Activated naive CD8-positive, alpha-beta T cell treated with anti-CD3 and anti-CD28 coated beads, Interleukin-2, amount 50 U/mL, for 16 hours (primary cell): Measurements from ENCODE around the gene SLC29A1.
"Not testable (repeated sequence)": the region's sequence is repeated elsewhere in the genome, so short reads cannot be mapped to it uniquely, and the experiment has no call there.

Source experiments
- DNase-seq: peaks from one replicate; pipeline ENCODE4 v3.0.0-alpha.2; 2020; ENCODE audit warnings: low read depth, low spot score

The SLC29A1 gene

DNA sequence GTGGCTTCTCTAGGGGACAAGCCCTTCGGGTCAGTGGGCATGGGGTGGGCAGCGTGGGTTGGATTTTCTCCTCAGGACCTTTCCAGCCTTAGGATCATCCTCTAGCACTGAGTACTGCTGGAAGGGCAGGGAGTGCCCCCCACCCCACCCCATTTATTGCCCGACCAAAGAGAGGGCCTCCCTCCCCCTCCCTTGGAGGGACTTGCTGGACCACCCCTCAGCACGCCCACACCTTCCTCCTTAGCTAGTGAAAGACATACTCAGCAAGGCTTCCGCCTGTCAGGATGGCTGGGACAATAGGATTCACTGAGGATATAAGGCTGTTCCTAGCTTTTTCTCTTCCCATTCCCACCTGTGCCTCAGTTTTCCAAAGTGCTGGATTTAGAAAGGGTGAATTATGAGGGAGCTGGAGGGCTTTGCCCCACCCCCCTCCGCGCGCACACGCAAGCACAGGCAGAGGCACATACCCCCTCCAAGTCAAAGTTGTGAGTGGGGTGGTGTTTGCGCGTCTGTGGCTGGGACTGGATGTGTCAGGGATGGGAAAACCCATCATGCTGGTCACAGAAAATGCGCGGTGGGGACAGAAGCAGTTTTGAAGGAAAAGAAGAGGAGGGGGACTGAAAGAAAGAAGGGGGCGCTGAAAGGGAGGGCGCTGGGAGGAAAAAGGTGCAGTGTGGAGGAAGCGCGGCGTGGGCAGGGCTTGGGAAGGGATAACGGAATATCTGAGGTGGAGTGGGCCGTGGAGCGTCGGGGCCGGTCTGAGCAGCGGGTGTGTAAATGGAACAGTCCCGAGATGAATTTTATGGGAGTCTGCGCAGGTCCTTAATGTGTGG lies 693 bp upstream of the SLC29A1 start:
- no peak for DNase-seq

GRCh38 chr6:44224029-44224964 lies 902 bp downstream of the SLC29A1 start:
- DNase-seq, result no peak

GRCh38 chr6:44224965-44225305 lies 1.5 kb downstream of the SLC29A1 start:
- DNase-seq, result no peak

DNA sequence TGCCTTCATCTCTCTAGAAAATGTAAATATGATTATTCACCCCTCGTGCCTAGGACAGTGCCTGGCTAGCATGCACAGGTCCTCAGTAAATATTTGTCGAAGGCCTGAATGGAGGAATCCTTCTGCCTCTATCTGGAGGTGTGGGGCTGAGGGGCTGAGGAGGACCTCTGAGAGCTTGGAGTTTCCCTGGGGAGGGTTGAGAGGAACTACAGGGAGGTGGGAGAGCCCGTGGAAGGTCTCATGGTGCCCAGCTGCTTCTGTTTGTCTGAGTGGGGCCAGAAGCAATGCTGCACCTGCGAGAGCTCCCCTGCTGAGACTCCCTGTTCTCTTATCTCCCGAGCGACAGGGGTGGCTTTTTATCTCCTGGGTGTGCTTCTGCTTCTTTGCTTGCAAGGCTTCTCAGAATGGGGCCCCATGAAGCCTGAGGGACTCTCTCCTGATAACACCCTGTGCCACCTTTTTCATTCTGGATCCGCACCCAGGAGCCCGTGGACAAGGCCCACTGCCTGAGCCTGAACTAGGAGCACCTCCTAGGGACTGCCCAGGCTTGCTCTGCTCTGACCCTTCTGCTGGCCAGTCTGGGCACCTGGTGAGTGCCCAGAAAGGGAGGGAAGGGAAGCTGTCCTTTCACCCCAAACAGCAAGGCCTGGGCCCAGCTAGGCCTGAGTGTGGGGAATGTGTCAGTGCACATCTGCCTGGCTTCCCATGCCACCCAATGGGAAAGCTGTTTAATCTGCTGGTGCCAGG lies 2.4 kb downstream of the SLC29A1 start:
- DNase-seq, result no peak

GRCh38 chr6:44226368-44227147 lies 3.2 kb downstream of the SLC29A1 start:
- DNase-seq, result no peak

GRCh38 chr6:44227148-44227793 lies 3.9 kb downstream of the SLC29A1 start:
- no peak for DNase-seq

- no peak for DNase-seq
Observed at GRCh38 chr6:44228031-44228430, 4.6 kb downstream of the SLC29A1 start.

GRCh38 chr6:44228433-44228832 lies 5.0 kb downstream of the SLC29A1 start:
- DNase-seq, result no peak

GRCh38 chr6:44228836-44229235 lies 5.4 kb downstream of the SLC29A1 start:
- DNase-seq, result no peak

DNA sequence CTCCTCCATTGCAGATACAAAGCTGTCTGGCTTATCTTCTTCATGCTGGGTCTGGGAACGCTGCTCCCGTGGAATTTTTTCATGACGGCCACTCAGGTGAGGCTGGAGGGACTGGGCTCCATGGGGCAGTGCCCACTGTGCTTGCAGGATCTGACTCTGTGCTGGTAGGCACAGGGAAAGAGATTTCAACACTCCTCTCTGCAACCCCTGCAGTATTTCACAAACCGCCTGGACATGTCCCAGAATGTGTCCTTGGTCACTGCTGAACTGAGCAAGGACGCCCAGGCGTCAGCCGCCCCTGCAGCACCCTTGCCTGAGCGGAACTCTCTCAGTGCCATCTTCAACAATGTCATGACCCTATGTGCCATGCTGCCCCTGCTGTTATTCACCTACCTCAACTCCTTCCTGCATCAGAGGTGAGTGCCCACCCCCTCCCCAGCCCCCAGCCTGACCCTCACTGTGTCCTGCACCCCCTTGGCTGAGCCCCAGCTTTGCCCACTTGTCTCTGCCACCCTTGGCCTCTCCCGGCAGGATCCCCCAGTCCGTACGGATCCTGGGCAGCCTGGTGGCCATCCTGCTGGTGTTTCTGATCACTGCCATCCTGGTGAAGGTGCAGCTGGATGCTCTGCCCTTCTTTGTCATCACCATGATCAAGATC lies 6.1 kb downstream of the SLC29A1 start:
- no peak for DNase-seq

- no peak for DNase-seq
Observed at GRCh38 chr6:44230034-44230675, 6.8 kb downstream of the SLC29A1 start.

DNA sequence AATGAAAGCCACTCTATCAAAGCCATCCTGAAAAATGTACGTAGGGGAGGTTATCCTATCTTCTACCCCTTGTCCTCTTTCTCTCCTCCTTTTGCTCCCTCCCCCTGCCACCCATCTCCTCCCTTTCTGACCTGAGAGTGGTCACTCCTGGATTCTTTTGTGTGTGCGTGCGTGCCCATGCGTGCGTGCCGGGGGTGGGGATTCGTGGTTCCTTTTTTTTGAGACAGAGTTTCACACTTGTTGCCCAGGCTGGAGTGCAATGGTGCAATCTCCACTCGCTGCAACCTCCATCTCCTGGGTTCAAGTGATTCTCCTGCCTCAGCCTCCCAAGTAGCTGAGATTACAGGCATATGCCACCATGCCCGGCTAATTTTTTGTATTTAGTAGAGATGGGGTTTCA lies 8.0 kb downstream of the SLC29A1 start:
- not testable (repeated sequence) for DNase-seq

GRCh38 chr6:44232676-44233566 lies 9.5 kb downstream of the SLC29A1 start:
- DNase-seq, result no peak

- DNase-seq, result no peak
Observed at GRCh38 chr6:44233567-44234100, 10.2 kb downstream of the SLC29A1 start.

- no peak for DNase-seq
Observed at GRCh38 chr6:44234101-44235025, 11.0 kb downstream of the SLC29A1 start.

- no peak for DNase-seq
Observed at GRCh38 chr6:44235269-44235668, 11.9 kb downstream of the SLC29A1 start.

DNA sequence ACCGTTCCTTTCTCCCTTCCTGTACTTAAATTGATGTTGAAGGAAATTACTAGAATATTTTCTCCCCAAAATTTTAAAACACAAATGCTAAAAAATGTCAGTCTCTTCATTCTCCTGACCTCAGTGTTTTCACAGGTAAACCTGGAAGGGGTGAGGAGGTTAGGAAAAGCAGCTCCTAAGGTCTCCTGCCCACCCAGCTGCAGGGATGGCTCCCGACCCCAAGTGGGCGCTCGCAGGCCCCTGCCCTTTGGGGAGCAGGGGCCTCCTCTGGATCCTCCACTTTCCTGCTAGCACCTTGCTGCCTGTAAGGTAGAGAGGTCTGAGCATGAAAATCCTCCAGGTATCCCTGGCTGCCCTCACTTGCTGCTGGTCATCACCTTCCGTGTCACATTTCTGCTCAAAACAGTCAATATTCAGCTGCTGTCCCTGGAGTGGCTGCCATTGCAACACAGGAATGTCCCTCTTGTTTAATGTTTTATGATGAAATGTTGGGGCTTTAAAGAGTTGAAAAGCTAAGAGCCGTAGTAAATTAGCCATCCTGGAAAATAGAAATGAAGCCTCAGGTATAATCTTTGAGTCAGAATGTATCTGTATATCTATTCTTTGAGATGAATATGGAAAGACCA lies 12.6 kb downstream of the SLC29A1 start:
- no peak for DNase-seq
